GM19328 (cell line): Measurements from ENCODE around the gene GIMAP4.
"Not testable (repeated sequence)": the region's sequence is repeated elsewhere in the genome, so short reads cannot be mapped to it uniquely, and the experiment has no call there.

Source experiments
- ATAC-seq: cut with Tn5 transposase; IDR thresholded peaks from one replicate; pipeline ENCODE4 v1.9.1; 2021; ENCODE audit warnings: mild to moderate bottlenecking, moderate library complexity; ENCODE audit not compliant: unreplicated experiment

The GIMAP4 gene

GRCh38 chr7:150567169-150567568 lies at the start of gene GIMAP4:
Gene GIMAP4, plus strand, starts transcription at chr7:150567390. Its CDS starts 2,512 bp downstream, at chr7:150569902.
- no peak for ATAC-seq

GRCh38 chr7:150519310-150519709 lies 47.9 kb upstream of the GIMAP4 start:
- ATAC-seq = no peak

- ATAC-seq = no peak
Observed at GRCh38 chr7:150520145-150520544, 47.0 kb upstream of the GIMAP4 start.

GRCh38 chr7:150522931-150523330 lies 44.3 kb upstream of the GIMAP4 start:
- not testable (repeated sequence) for ATAC-seq

- no peak for ATAC-seq
Observed at GRCh38 chr7:150524018-150524417, 43.2 kb upstream of the GIMAP4 start.

GRCh38 chr7:150531704-150532103 lies 35.5 kb upstream of the GIMAP4 start:
- ATAC-seq = no peak

GRCh38 chr7:150538259-150538658 lies 28.9 kb upstream of the GIMAP4 start:
- ATAC-seq = no peak

GRCh38 chr7:150553163-150553562 lies 14.0 kb upstream of the GIMAP4 start:
- ATAC-seq = no peak

GRCh38 chr7:150556521-150557138 lies 10.6 kb upstream of the GIMAP4 start:
- ATAC-seq = no peak

GRCh38 chr7:150560486-150560885 lies 6.7 kb upstream of the GIMAP4 start:
- ATAC-seq = no peak

GRCh38 chr7:150562919-150563318 lies 4.3 kb upstream of the GIMAP4 start:
- no peak for ATAC-seq

GRCh38 chr7:150564006-150564405 lies 3.2 kb upstream of the GIMAP4 start:
- no peak for ATAC-seq

GRCh38 chr7:150564566-150564965 lies 2.6 kb upstream of the GIMAP4 start:
- no peak for ATAC-seq

GRCh38 chr7:150565239-150565638 lies 2.0 kb upstream of the GIMAP4 start:
- no peak for ATAC-seq

GRCh38 chr7:150566123-150566522 lies 1.1 kb upstream of the GIMAP4 start:
- no peak for ATAC-seq

- ATAC-seq = no peak
Observed at GRCh38 chr7:150566572-150566971, 618 bp upstream of the GIMAP4 start.

GRCh38 chr7:150567871-150568301 lies 696 bp downstream of the GIMAP4 start:
- ATAC-seq = no peak

- no peak for ATAC-seq
Observed at GRCh38 chr7:150568714-150569113, 1.5 kb downstream of the GIMAP4 start.

GRCh38 chr7:150569245-150569955 lies 2.2 kb downstream of the GIMAP4 start:
- no peak for ATAC-seq

GRCh38 chr7:150570556-150571465 lies 3.6 kb downstream of the GIMAP4 start:
- no peak for ATAC-seq

- no peak for ATAC-seq
Observed at GRCh38 chr7:150572496-150572895, 5.3 kb downstream of the GIMAP4 start.
